ENCODE measurements around the gene MTCH1.

Gene MTCH1

DNA sequence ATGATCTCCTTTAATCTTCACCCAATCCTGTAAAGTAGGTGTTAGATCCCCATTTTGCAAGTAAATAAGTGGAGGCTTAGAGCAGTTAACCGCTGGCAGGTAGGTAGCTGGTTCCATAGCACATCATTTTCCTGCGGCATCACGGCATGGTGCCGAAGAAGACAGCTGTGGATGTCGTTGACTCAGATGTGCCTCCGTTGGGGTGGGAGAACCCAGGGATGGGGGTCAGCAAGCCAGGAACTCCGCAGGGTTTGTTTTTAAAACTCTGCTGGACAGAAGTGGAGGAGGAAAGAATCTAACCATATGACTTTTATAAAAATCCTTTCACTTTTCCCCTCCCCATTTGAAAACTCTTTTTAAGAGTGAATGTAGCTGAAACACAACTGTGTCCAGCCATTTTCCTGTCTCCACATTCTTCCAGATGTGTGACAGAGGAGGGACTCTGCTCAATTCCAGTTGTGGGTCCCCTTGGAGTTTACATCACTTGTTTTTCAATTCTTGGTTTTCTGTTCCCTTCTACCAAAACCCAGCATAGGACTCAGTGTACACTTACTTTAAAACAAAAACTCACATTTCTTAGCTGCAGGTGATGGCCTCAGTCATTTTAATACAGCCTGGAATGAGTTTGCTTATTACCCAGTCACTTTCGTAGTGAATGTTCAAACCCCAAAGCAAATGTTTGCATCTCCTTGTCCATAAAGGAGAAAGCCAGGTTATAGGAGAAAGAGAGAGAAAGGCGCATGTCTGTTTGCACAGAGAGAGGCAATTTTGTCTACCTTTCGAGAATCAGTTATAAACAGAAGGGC is 59.1 kb downstream of the MTCH1 start:
- DNase-seq (ENCODE audit: low spot score) = no peak

DNA sequence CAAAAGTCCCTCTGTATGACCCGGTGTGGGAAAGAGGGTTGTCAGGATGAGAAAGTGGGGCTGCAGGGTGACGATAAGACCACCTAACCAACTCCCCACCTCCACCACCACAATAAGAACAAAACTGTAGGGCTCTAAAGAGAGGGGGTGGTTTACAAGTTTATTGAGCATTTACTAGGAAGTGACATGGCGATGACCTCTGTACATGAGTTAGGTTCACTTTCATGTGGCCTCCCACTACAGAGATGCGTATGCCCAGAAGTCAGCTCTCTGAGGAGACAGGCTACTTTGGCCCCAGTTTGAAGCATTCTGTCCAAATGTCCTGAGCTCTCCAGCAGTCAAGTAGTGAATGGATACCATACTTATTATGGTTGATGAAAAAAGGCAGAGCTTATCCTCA is 60.2 kb downstream of the MTCH1 start:
- no peak for DNase-seq (ENCODE audit: low spot score)

DNA sequence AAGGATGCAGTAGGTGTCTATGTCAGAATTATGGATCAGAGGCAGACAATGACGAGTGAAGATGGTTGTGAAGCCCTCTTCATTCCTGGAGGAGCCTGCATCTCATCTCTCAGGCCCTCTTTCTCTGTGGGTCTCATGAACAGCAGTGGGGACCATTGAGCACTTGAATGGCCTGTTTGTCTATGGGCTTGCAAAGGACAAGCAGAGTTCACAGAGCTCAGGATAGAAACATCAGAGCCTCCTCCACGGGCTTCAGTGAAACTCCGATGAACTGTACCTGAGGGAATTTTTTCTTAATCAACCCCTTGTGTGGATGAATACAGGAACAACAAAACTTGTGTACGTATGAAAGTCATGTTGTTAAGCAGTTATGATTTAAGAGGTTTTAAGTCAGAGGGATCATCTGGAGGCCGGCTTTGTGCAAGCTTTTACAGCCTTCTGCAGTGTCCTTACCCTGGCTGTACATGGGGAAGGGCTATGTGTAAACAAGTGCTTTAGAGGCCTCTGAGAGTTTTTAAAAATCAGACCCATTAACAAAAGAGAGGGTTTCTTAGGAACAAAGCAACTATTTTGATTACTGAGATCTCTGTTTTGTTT is 61.1 kb downstream of the MTCH1 start:
- DNase-seq (ENCODE audit: low spot score) = no peak

DNA sequence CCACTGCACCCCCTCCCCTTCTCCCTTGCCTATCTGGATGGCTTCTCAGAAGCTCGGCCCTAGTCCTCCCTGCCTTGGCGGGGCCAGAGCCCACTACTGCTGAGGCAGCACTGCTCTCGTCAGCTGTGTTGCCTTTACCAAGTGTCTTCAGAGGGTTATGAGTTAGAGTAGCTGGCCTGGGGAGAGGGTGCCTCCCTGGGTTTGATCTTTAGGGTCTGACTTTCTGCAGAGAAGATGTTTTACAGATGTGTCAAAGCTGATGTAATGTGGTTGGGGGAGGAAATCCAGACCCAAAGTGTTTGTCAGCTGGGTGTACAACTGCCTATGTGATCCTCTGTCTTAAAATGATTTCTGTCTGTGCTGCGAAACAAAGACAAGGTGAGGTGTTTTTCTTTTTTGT is 61.9 kb downstream of the MTCH1 start:
- no peak for DNase-seq (ENCODE audit: low spot score)

DNA sequence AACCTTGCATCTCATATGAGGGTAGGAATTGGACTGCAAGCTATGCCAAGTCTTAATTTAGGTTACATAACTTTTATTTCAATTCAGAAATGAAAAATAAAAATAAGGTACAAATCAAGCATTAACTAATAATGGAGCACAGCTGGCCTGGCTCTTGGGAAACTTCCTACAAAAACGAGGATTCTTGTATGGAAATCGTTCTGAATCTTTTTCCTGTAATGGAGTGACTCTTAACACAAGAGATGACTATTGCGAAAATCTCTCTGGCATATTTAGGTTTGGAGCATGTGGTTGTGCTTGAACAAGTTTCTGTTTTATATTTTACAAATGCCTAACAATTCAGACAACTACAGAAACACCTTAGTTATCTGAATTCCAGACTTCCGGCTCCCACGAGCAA is 65.5 kb downstream of the MTCH1 start:
- no peak for DNase-seq (ENCODE audit: low spot score)

DNA sequence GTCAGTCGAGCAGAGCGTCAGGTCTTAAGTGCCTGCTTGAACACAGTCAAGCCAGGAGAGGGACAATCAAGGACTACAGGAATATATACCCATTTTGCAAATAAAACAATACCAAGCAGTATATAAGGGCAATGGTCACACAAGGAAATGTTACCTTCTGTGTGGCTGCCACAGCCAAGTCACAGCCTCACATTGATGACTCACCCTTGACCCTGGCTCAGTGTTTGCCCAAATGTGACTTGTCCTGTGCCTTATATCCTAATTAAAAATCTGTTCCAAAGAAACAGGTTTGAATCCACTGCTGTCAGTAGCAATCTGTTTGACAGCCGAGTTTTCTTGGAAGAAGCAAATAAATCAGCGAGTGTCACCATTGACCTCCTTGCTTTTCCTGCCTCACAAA is 65.9 kb downstream of the MTCH1 start:
- no peak for DNase-seq (ENCODE audit: low spot score)
